NCI-H2171 treated with DMSO at 0.1 percent for 48 hours (cell line): ENCODE measurements around the gene LAGE3.

Experiments used
- DNase-seq: peaks from one replicate; lab custom pipeline; 2025; lab: John Stamatoyannopoulos, UW

LAGE3 gene

DNA sequence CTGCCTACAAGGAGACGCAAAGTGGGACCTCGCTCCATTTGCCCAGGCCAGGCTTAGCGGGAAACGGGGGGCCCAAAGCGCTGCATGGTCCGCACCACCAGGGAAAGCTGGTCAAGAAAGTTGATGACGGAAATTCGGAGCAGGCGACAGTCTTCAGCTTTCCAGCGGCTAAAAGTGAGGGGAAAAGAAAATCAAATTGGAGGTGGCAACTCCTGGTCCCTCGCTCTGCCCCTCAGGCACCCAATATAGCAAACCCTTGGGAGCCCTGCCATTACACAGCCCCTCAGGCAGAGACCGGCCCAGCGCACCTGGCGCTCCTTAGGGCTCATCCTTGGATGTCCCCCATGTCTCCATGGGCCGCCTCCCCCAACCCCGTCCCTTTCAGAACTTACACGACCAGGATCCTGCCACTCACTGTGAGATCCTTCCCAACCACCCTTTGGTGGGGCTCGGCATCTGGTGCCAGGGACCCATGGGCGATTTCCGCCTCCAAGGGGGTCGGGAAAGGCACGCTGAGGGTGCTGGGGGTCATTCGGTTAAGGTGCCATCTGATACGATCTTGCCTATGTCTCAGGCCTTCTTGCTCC, 1.1 kb downstream of the LAGE3 start:
- DNase-seq, result no peak

DNA sequence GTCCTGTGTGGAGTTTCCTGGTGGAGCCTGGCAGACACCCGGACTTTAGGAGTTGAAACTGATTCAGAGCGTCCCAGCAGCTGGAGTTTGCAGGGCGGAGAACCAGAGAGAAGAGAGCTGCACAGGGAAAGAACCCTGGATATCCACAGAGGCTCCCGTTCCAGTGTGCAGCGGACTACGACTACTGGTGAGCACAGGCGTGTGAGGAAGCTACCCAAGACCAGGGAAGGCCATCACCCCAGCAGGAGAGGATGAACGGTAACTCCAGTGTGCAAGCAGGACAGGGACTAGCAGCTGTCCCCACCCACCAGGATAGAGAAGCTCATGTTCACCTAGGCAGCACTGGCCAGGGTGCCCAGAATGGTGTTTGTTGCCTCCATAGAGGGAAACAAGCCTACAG, 2.3 kb downstream of the LAGE3 start:
- DNase-seq, result no peak

GRCh38 chrX:154473683-154474082, 5.4 kb downstream of the LAGE3 start:
- DNase-seq, result no peak

DNA sequence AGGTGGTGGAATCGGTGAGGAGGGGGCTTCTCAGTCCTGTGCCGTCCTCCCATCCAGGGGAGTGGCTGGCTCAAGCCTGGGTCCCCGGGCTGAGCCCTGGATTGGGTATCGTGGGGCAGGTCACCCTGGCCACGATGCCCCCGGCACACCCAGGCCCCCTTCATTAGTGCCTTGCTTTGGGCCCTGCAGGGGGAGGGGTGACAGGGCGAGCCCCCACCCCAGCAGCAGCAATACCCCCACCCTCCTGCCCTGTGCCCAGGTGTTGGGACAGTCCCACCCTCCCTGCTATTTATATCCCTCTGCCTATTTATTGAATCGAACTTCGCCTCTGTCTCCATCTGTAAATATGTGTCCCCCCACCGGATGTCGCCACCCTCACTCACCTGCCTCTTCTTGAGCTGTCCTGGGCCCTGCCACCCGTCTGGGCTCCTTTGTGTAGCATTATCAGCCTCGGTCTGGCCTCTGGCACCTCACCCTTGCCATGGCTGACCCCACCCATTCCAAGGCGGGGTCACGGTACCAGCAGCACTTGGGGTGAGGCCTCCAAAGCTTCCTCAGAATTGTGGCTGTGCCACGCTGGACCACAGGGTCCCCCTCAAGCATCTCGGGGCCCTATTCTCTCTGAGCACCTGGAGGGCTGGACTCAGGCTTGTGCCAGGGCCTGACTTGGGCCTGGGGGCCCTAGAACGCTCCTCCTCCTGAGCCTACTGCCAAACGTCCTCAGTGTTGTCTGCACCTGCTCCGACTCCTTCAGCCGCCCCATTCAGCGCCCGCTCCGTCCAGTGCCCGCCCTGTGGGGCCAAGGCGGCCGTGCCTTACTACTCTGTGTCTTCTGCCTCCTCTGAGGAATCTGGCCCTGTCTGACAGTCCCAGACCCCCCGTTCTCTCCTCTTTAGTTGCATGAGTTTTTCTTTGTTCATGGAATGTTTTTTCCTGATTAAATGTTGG, 6.1 kb downstream of the LAGE3 start:
- no peak for DNase-seq

- no peak for DNase-seq
Measured at GRCh38 chrX:154471839-154472684, 7.0 kb downstream of the LAGE3 start.

- no peak for DNase-seq
Measured at GRCh38 chrX:154470914-154471568, 8.0 kb downstream of the LAGE3 start.

- no peak for DNase-seq
Measured at GRCh38 chrX:154470434-154470833, 8.6 kb downstream of the LAGE3 start.

- DNase-seq, result no peak
Measured at GRCh38 chrX:154469880-154470279, 9.2 kb downstream of the LAGE3 start.

- DNase-seq, result no peak
Measured at GRCh38 chrX:154469114-154469513, 10.0 kb downstream of the LAGE3 start.

GRCh38 chrX:154468217-154468616, 10.9 kb downstream of the LAGE3 start:
- DNase-seq, result no peak

- DNase-seq, result no peak
Measured at GRCh38 chrX:154467556-154467955, 11.5 kb downstream of the LAGE3 start.

GRCh38 chrX:154466907-154467306, 12.2 kb downstream of the LAGE3 start:
- DNase-seq, result no peak

GRCh38 chrX:154466036-154466435, 13.0 kb downstream of the LAGE3 start:
- no peak for DNase-seq

DNA sequence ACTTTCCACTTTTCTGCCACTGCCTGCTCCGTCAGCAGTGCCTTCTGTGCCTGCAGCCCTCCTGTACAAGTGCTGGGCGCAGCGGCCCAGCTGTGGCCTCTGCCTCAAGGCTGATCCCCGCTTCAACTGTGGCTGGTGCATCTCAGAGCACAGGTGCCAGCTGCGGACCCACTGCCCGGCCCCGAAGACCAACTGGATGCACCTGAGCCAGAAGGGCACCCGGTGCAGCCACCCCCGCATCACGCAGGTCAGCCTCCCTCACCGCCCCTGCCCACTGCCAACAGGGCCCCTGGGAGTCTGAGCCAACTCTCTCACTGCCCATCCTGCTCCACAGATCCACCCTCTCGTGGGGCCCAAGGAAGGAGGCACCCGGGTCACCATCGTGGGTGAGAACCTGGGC, 13.5 kb downstream of the LAGE3 start:
- no peak for DNase-seq

- DNase-seq, result no peak
Measured at GRCh38 chrX:154464806-154465365, 14.2 kb downstream of the LAGE3 start.

GRCh38 chrX:154463611-154464220, 15.4 kb downstream of the LAGE3 start:
- DNase-seq, result no peak

- no peak for DNase-seq
Measured at GRCh38 chrX:154462396-154462795, 16.7 kb downstream of the LAGE3 start.

- DNase-seq, result peak; percentile 52
Measured at GRCh38 chrX:154460326-154460725, 18.8 kb downstream of the LAGE3 start.

DNA sequence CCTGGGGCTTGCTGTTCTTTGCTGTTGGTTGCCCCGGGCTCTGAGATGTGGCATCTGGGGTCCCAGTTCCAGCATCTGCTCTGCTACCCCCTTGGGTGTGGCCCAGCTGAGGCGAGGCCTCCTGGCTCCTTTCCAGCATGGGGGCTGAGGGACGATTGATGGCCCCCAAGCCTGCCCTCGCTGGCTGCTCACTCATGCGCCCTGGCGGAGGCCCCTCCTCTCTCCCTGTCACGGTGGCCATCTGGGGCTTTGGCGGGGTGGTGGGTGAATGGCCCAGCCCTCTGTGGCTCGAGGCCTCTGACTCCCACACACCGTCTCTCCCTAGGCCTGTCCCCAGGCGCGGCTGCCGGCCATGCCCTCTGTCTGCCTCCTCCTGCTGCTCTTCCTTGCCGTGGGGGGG, 19.2 kb downstream of the LAGE3 start:
- peak; percentile 65 for DNase-seq

- DNase-seq, result peak; percentile 66
Measured at GRCh38 chrX:154458954-154459778, 19.9 kb downstream of the LAGE3 start.
